HG03159 (cell line): ENCODE data around the gene TRPV3.

ENCODE experiments used
- ATAC-seq: cut with Tn5 transposase; IDR thresholded peaks from one replicate; pipeline ENCODE4 v1.9.1; 2021; ENCODE audit warnings: mild to moderate bottlenecking, moderate library complexity; ENCODE audit not compliant: unreplicated experiment

TRPV3 gene

DNA sequence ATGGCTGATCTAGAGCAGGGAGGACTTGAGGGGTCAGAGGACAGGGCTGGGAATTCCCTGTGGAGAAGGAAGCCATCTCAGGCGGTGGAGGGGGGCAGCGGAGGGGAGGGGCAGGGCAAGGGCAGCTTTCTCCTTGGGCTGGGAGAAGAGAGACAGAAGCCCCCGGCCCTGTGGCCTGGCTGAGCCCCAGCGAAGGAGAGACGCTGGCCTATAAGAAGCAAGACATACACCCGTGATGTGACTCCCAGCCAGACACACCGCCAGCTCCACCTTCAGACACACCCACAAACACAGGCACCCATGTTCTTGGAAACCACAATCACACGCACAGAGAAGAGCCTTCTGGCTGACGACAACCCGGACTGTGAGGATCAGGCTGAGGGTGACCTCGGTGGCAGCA lies 10.0 kb downstream of the TRPV3 start:
- no peak for ATAC-seq

DNA sequence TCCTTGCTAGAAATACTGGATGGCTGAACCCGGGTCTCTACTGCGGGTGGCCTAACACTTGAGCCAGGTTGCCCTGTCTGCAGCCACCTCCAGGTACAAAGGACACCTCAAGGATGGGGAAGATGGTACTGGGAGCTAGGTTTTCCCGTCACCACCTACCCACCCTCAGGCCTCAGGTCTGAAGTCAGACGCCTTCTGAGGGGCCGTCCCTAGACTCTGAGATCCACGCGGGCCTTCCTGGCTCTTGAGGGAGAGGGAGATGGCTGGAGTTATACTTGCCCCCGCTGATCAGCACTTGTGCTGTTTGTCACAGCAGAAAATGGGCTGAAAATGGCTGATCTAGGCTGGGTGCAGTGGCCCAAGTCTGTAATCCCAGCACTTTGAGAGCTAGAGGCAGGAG lies 10.6 kb downstream of the TRPV3 start:
- no peak for ATAC-seq

- ATAC-seq, result no peak
Observed at GRCh38 chr17:3546521-3546920, 11.1 kb downstream of the TRPV3 start.

DNA sequence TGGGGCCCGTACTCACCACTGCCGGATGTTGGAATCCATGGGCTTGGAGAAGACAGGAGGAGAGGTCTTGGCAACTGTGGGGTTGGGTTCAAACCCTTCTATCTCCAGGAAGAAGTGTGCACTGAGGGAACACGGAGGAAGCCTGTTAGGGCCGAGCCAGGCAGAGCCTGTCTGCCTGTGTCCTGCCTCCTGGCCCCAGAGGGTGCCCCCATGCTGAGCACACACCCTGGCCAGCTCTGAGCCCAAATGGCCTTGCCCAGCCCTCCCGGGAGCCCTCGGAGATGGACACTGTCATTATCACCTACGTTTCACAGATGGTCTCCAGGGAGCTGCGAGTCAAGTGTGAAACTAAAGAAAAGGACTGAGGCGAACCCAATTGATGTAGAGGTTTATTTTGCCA lies 12.5 kb downstream of the TRPV3 start:
- no peak for ATAC-seq

DNA sequence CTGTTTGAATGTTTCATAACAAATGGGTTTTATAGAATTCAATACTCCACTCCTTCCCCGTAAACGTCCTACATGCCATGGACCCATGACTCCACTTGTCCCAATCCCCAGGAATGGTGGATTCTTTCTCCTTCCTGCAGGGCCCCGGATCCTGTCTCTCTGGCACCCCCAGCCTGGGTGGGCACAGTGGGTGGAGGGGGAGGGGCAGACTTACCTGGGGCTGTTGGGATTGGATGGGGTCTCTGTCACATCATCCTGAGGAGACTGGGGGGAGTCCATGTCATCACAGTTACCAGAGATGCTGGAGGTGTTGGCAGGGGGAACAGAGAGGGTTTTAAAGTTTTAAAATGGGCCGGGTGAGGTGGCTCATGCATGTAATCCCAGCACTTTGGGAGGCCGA lies 13.2 kb downstream of the TRPV3 start:
- ATAC-seq, result no peak

DNA sequence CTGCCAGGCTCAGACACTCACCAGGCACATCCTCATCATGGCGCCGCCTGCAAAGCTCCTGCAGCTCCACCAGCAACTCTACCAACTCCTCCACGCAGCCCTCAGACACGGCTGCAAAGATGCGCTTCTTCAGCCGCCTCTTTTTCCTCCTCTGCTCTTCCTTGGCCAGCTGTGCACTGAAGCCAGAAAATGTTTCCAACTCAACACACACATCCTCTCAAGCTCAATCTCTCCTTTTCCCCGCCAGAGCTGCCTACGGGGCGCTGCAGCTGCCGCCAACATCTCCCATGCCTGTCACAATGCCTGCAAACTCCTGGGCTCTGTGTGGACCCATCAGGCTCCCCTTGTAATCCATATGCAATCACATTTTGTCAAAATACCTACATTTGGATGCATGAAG lies 14.2 kb downstream of the TRPV3 start:
- no peak for ATAC-seq

DNA sequence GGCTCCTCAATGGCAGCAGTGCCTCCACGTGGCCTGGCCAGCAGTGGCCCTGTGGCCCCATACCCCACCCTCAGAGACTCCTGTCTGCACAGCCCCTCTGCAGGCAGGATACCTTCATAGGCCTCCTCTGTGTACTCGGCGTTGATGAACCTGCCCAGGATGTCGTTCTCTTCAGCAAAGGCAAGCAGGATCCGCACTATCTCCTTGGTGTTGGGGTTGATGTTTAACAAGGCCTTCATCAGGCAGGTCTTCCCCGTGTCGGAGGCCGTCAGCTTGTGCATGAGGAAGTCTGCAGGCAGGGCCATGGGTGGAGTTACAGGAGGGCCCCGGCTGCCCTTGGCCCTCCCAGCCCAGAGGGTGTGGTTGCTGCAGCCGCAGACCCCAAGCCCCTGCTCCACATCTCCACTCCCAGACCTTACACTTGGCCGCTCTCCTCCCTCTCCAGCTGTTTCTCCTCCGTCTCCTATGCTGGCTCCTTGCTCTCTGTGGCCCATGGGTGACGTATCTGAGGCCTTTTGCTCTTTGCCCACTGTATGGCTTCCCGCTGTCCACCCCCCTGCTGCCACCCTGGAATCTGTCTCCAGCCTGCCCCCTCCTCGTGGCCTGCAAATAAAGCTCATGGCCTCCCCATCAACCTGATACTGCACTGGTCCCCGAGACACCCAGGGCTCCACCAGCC lies 15.1 kb downstream of the TRPV3 start:
- ATAC-seq, result no peak

DNA sequence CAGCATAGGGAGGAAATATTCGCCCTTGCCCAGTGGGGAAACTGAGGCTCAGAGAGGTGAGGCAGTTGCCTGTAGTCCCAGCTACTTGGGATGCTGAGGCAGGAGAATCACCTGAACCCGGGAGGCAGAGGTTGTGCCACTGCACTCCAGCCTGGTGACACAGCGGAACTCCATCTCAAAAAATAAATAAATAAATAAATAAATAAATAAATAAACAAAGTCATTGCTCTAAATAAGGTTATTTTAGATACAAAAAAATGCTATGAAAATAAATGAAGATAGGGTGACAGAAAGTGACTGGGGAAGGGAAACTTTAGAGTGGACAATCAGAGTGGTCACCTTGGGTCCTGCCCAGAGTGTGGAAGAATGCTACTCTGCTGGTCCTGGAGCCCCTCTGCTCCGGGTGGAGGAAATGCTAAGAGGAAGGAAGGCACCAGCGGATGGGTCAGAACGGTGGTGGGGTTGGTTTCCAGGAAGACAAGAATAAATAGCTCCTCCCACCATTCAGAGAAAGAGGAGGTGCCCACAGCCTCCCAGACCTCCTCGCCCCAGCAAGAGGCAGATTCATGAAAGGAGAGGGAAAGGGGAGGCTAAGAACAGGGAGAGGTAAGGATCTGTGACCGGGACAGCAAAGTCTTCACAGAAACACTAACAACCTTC lies 17.6 kb downstream of the TRPV3 start:
- ATAC-seq, result no peak

DNA sequence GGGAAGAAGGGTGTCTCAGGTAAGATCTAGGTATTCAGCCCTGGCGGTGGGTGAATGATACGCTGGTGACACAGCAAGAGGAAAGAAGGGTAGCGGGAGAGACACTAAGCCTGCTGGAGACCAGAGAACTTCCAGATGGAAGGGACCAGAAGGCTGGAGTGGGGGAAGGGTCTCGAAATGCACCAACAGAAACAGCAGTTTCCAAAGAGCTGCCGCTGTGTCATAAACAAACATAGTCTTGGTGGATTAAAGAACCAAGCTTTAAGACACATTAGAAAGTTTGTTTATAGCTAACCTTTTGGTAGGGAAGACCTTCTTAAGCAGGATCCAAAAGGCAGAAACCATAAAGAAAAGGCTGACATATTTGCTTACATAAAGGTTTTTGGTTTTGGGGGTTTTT lies 20.9 kb downstream of the TRPV3 start:
- no peak for ATAC-seq

DNA sequence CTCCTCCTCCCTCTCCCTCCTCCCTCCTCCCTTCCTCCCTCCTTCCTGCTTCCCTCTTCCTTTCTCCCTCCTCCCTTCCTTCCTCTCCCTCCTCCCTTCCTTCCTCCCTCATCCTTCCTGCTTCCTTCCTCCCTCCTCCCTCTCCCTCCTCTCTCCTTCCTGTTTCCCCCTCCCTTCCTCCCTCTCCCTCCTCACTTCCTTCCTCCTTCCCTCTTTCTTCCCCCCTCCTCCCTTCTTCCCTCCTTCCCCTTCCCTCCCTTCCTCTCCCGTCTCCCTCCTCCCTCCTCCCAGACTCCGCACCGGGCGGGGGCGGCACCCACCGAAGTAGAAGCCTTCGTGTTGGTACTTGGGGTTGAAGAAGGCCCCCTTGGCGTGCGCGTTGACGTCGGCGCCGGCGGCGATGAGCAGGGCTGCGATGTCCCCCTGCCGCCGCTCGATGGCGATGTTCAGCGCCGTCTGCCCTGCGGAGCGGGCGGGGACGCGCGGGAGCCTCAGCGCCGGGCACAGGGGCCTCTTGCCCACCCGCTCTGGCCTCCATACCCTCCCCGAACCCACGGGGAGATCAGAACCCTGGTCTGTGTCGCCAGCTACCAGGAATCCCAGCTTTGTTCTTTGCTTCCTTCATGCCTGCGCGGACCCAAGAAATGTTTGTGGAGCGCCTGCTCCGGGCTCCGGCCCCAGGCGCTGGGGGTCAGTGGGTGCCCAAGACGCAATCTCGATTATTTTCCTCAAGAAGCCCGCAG lies 22.2 kb downstream of the TRPV3 start:
- ATAC-seq, result no peak

DNA sequence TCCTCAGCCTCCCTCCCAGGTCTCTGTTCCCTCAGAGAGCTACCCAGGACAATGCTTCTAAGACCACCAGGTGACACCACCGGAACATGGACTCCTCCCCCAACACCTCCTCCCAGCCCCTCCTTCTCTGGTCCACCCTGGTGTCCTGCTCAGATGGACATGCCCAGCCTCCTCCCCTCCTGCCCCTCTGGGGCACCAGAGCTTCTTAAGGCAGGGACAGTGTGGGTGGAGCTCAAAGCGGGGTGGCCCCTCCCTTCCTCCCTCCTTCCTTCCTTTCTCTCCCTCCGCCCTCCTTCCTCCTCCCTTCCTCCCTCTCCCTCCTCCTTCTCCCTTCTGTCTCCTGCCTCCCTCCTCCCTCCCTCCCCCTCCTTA lies 22.7 kb downstream of the TRPV3 start:
- no peak for ATAC-seq

DNA sequence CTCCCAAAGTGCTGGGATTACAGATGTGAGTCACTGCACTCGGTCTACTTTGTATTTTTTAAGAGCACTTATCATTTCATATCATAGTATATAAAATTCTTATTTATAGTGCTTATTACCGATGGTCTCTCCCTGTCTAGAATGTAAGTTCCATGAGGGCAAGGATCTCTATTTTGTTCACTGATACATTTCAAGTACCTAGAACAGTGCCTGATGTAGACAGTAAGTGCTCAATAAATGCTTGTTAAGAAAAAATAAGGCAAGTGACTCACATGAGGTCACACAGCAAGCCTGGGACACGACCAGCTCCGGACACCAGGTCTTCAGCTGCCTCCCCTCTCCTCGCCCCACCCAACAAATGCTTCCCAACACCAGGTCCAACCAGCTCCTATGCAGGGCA lies 23.9 kb downstream of the TRPV3 start:
- ATAC-seq, result no peak

GRCh38 chr17:3532859-3533142 lies 24.8 kb downstream of the TRPV3 start:
- no peak for ATAC-seq

DNA sequence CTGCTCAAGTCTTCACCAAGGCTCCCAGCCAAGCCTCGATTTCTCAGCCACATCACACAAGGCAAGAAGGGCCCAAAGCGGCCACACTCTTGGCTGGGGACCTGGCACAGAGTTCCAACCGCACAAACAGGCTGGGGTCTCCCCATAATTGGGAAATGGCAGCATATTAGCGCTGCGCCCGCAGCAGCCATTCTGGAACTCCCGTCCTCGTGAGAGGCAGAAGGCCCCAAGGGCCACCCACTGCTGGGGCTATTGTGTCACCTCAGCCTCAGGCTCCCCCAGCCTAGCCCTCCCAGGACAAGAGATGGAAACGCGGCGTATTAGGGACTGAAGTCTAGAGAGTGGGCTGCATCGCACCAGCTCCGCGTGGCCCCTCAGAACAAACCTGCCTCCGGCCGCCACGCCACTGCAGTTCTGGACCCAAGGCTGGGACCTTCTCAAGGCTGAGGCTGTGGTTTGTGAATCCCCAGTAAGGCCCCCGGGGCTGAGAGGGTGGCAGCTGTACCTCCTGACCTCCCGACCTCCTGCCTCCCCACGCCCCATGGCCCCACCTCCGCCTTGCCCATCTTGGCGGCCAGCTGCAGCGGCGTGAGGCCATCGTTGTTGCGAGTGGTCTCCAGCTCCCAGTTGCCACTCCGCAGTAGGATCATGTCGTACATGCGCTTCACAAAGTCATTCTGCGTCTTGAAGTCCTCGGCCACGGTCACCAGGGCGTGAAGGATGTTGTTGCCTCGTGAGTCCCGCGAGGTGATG lies 25.3 kb downstream of the TRPV3 start:
- ATAC-seq, result no peak

DNA sequence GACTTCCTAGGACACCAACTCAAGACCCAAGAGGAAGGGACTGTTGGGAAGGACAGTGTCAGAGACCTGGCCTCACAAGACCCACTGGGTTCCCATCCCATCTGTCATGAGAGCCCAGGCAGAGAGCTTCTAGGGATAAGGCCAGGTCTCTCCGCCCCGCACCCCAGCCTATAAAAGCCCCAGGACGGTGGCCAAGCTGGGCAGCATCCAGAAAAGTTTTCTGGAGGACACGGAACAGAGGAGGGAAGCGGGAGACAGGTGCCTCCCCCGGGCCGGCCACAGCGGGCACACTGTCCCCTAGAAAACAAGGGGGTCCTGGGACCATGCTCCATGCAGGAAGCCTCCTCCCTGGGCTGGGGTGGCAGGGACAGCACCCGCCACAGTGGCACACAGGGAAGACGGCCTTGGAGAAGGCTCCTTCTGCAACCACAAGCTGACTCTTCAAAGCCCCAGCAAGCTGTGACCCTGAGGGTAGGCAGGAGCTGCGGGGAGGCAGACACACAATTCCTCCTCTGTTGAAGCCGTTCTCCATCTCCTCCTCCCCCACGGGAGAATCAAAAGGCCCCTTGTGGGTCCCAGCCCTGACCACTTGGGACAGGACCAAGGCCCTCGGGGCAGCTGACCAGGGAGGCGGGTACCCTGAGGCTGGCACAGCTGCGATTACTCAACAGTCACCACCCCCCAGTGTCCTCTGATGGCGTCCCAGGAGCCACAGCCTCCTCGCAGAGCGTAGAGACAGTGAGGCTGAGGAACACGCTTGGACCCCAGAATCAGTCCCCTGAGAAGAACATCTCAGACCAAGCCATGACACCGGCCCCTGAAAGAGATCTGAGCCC lies 26.1 kb downstream of the TRPV3 start:
- no peak for ATAC-seq

DNA sequence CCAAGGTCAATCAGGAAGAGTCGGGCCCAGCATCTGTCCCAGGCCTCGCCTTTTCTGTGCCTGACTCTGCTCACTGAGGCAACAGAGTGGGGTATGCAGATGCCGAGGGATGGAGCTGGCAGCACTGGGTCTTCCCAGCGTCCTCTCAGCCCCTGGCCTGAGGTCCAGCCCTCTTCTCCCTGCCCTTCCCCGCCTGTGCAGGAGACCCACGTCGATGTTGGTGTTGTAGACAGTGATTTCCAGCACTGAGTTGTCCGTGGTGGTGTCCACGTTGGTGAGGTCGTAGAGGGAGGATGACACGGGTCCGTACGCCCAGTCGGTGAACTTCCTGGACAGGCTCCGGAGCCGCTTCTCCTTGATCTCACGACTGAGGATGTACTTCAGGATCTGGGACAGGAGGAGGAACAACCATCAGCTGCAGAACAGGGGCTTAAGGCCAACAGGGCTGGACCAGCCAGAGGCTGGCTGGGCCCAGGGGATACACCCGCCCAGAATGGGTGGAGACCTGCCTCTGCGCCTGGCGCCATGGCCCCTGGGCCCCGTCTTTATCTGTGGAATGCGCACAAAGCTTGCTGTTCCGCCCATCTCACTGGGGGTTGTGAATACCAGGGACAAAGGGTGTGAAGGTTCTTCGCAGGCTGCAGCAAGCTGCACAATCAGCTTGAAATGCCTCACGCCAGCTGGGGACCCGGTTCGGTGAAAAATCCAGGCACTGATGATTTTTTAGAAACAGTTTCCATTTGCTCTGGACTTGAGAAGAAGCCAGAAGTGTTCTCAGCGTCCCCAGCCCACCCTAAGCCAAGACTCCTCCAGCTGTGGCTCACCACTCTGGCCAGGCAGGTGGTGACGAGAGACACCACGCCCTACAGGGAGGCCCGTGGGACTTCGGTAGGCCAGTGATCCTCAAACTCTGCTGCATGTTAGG lies 27.5 kb downstream of the TRPV3 start:
- no peak for ATAC-seq

DNA sequence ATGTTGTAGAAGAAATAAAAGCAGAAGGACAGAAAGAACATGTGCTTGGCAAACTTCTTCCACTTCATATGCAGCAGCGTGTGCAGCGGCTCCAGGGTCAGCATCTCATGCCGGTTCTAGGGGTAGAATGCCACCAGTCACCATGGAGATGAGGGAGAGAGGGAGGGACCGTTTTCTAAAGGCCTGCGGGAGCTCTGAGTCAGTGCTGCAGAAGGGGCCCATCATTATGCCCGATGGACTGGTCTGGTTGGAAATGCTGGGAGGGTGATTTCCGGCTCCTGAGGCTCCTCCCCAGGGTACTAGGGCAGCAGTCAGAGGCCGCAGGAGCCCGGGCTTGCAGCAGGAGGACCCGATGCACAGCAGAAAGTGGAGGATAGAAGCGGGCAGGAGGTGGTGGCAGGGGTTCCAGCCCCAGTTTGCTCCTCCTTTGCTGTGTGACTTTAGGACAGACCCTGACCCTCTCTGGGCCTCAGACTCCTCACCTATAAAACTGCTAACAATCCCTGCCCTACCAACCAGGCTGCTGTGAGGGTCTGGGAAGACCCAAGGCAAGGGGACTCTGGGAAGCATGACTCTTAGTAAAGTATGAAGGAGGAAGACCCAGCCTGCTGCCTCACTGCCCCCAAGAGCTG lies 28.6 kb downstream of the TRPV3 start:
- ATAC-seq, result no peak

- ATAC-seq, result no peak
Observed at GRCh38 chr17:3528403-3528851, 29.2 kb downstream of the TRPV3 start.

- ATAC-seq, result no peak
Observed at GRCh38 chr17:3527896-3528295, 29.7 kb downstream of the TRPV3 start.
